GM21528 (cell line): ENCODE results near the gene RASA2.
"Not testable (repeated sequence)": the region's sequence is repeated elsewhere in the genome, so short reads cannot be mapped to it uniquely, and the experiment has no call there.

Experiments used
- ATAC-seq: cut with Tn5 transposase; IDR thresholded peaks from one replicate; pipeline ENCODE4 v1.9.1; 2021; ENCODE audit warnings: mild to moderate bottlenecking, moderate library complexity; ENCODE audit not compliant: unreplicated experiment, low FRiP score

RASA2 gene

GRCh38 chr3:141530415-141530768 is 43.6 kb downstream of the RASA2 start:
- ATAC-seq: no peak

- no peak for ATAC-seq
These were observed 45.8 kb downstream of the RASA2 start for GRCh38 chr3:141532609-141533008.

GRCh38 chr3:141536017-141536416 is 49.2 kb downstream of the RASA2 start:
- not testable (repeated sequence) for ATAC-seq

- ATAC-seq: no peak
These were observed 51.0 kb downstream of the RASA2 start for GRCh38 chr3:141537856-141538255.

GRCh38 chr3:141538568-141539240 is 51.9 kb downstream of the RASA2 start:
- no peak for ATAC-seq

GRCh38 chr3:141539431-141540187 is 52.8 kb downstream of the RASA2 start:
- no peak for ATAC-seq

GRCh38 chr3:141540531-141540930 is 53.7 kb downstream of the RASA2 start:
- no peak for ATAC-seq

- no peak for ATAC-seq
These were observed 55.6 kb downstream of the RASA2 start for GRCh38 chr3:141542202-141542969.

GRCh38 chr3:141542989-141543388 is 56.2 kb downstream of the RASA2 start:
- ATAC-seq: no peak

- no peak for ATAC-seq
These were observed 57.9 kb downstream of the RASA2 start for GRCh38 chr3:141544697-141545096.

GRCh38 chr3:141546081-141546480 is 59.3 kb downstream of the RASA2 start:
- no peak for ATAC-seq

- no peak for ATAC-seq
These were observed 59.8 kb downstream of the RASA2 start for GRCh38 chr3:141546586-141546985.

GRCh38 chr3:141547791-141548190 is 61.0 kb downstream of the RASA2 start:
- no peak for ATAC-seq

GRCh38 chr3:141550926-141551665 is 64.3 kb downstream of the RASA2 start:
- ATAC-seq: no peak

GRCh38 chr3:141552440-141552991 is 65.7 kb downstream of the RASA2 start:
- ATAC-seq: no peak

GRCh38 chr3:141553055-141553454 is 66.2 kb downstream of the RASA2 start:
- no peak for ATAC-seq

- no peak for ATAC-seq
These were observed 69.2 kb downstream of the RASA2 start for GRCh38 chr3:141556034-141556433.

GRCh38 chr3:141557961-141558706 is 71.3 kb downstream of the RASA2 start:
- no peak for ATAC-seq

- ATAC-seq: no peak
These were observed 74.7 kb downstream of the RASA2 start for GRCh38 chr3:141561426-141562034.
